Measurements from ENCODE around the gene LRFN5.

DNA sequence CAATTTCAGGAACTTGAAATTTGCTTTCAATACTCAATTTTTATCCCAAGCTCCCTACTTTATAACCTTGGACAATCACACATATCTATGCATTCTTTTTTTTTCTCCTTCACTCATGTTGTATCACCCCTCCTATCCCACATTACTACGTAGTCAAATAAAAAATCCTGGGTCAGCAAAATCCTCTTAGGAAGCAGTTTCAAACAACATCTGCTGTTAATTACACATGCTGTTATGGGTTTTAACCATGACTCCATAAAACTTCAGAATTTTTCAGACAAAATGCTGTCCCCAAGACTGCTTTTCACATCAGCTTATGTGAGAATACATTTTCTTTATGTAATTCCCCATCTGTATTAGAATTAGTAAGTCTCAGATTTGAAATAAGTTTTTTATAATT is 61.7 kb downstream of the LRFN5 start:
- TF ChIP-seq TAF1 (IDR thresholded peaks at IDR 0.05; ENCODE audit: borderline replicate concordance, low read depth, low read length) (no peak), POLR2AphosphoS5 (IDR thresholded peaks at IDR 0.05; ENCODE audit: low read depth, low read length) (no peak), POLR2A (IDR thresholded peaks at IDR 0.05; ENCODE audit: low read depth, low read length) (no peak)
